GM18868 (cell line): ENCODE data around the gene RECK.

Experiments used
- ATAC-seq: cut with Tn5 transposase; IDR thresholded peaks from one replicate; pipeline ENCODE4 v1.9.1; 2021; ENCODE audit warnings: mild to moderate bottlenecking, moderate library complexity; ENCODE audit not compliant: unreplicated experiment

The RECK gene

GRCh38 chr9:36023260-36024048 lies 13.3 kb upstream of the RECK start:
- ATAC-seq, result no peak

- ATAC-seq, result no peak
These were observed 11.0 kb upstream of the RECK start for GRCh38 chr9:36025746-36026145.

GRCh38 chr9:36029202-36029601 lies 7.5 kb upstream of the RECK start:
- no peak for ATAC-seq

GRCh38 chr9:36029765-36030528 lies 6.8 kb upstream of the RECK start:
- no peak for ATAC-seq

GRCh38 chr9:36030871-36031270 lies 5.8 kb upstream of the RECK start:
- no peak for ATAC-seq

- no peak for ATAC-seq
These were observed 4.7 kb upstream of the RECK start for GRCh38 chr9:36031774-36032555.

- no peak for ATAC-seq
These were observed 2.9 kb upstream of the RECK start for GRCh38 chr9:36033788-36034187.

GRCh38 chr9:36034234-36034633 lies 2.5 kb upstream of the RECK start:
- ATAC-seq, result no peak

- ATAC-seq, result no peak
These were observed 1.7 kb upstream of the RECK start for GRCh38 chr9:36035006-36035405.

GRCh38 chr9:36036253-36036779 lies 397 bp upstream of the RECK start:
- ATAC-seq, result no peak

GRCh38 chr9:36037549-36038122 lies 923 bp downstream of the RECK start:
- no peak for ATAC-seq

GRCh38 chr9:36039121-36039520 lies 2.4 kb downstream of the RECK start:
- ATAC-seq, result no peak

GRCh38 chr9:36039696-36040095 lies 3.0 kb downstream of the RECK start:
- ATAC-seq, result no peak

GRCh38 chr9:36040271-36040925 lies 3.7 kb downstream of the RECK start:
- ATAC-seq, result no peak

- ATAC-seq, result no peak
These were observed 4.8 kb downstream of the RECK start for GRCh38 chr9:36041506-36041905.

- no peak for ATAC-seq
These were observed 8.9 kb downstream of the RECK start for GRCh38 chr9:36045610-36046009.

- ATAC-seq, result no peak
These were observed 10.2 kb downstream of the RECK start for GRCh38 chr9:36046923-36047322.

GRCh38 chr9:36049408-36049807 lies 12.7 kb downstream of the RECK start:
- no peak for ATAC-seq

GRCh38 chr9:36050476-36050875 lies 13.8 kb downstream of the RECK start:
- no peak for ATAC-seq

- no peak for ATAC-seq
These were observed 14.6 kb downstream of the RECK start for GRCh38 chr9:36051317-36051716.
